ENCODE results near the gene OPHN1.
"Not testable (repeated sequence)": the region's sequence is repeated elsewhere in the genome, so short reads cannot be mapped to it uniquely, and the experiment has no call there.

OPHN1 gene

GRCh38 chrX:68420559-68420958 lies 12.7 kb downstream of the OPHN1 start:
- no peak for DNase-seq

GRCh38 chrX:68419975-68420374 lies 13.3 kb downstream of the OPHN1 start:
- no peak for DNase-seq

GRCh38 chrX:68417651-68418050 lies 15.6 kb downstream of the OPHN1 start:
- no peak for DNase-seq

GRCh38 chrX:68416592-68416991 lies 16.7 kb downstream of the OPHN1 start:
- no peak for DNase-seq

GRCh38 chrX:68415316-68415715 lies 18.0 kb downstream of the OPHN1 start:
- DNase-seq, result no peak

- DNase-seq, result no peak
Measured at GRCh38 chrX:68413254-68413653, 20.0 kb downstream of the OPHN1 start.

GRCh38 chrX:68411729-68412128 lies 21.6 kb downstream of the OPHN1 start:
- no peak for DNase-seq

- no peak for DNase-seq
Measured at GRCh38 chrX:68409194-68409593, 24.1 kb downstream of the OPHN1 start.

- no peak for DNase-seq
Measured at GRCh38 chrX:68403522-68403921, 29.8 kb downstream of the OPHN1 start.

GRCh38 chrX:68403038-68403437 lies 30.3 kb downstream of the OPHN1 start:
- DNase-seq, result no peak

- no peak for DNase-seq
Measured at GRCh38 chrX:68402094-68402493, 31.2 kb downstream of the OPHN1 start.

GRCh38 chrX:68398291-68398690 lies 35.0 kb downstream of the OPHN1 start:
- DNase-seq, result no peak

GRCh38 chrX:68396953-68397352 lies 36.3 kb downstream of the OPHN1 start:
- no peak for DNase-seq

GRCh38 chrX:68389419-68389960 lies 43.8 kb downstream of the OPHN1 start:
- not testable (repeated sequence) for DNase-seq

- no peak for DNase-seq
Measured at GRCh38 chrX:68387776-68388175, 45.5 kb downstream of the OPHN1 start.

- no peak for DNase-seq
Measured at GRCh38 chrX:68383540-68383939, 49.8 kb downstream of the OPHN1 start.

GRCh38 chrX:68377579-68377978 lies 55.7 kb downstream of the OPHN1 start:
- not testable (repeated sequence) for DNase-seq

GRCh38 chrX:68376373-68376772 lies 56.9 kb downstream of the OPHN1 start:
- no peak for DNase-seq

GRCh38 chrX:68375803-68376202 lies 57.5 kb downstream of the OPHN1 start:
- no peak for DNase-seq

- DNase-seq, result no peak
Measured at GRCh38 chrX:68372665-68373064, 60.6 kb downstream of the OPHN1 start.

GRCh38 chrX:68369559-68369958 lies 63.7 kb downstream of the OPHN1 start:
- no peak for DNase-seq

GRCh38 chrX:68365341-68365740 lies 68.0 kb downstream of the OPHN1 start:
- DNase-seq, result no peak

GRCh38 chrX:68363984-68364383 lies 69.3 kb downstream of the OPHN1 start:
- DNase-seq, result no peak

GRCh38 chrX:68358679-68359078 lies 74.6 kb downstream of the OPHN1 start:
- DNase-seq, result no peak

GRCh38 chrX:68355629-68355920 lies 77.7 kb downstream of the OPHN1 start:
- DNase-seq, result no peak

Measured in stimulated activated CD4-positive, alpha-beta T cell treated with anti-CD3 and anti-CD28 coated beads, Interleukin-2, amount 100 ng/mL, for 48 hours (primary cell).